RPMI8226 (cell line): ENCODE measurements around the gene KCNAB1.
A peak's percentile ranks its signal among the peaks of the same experiment; 100 is the strongest.

Experiments
- DNase-seq: peaks from one replicate; pipeline ENCODE4 v3.0.0-alpha.2; 2015

The KCNAB1 gene

GRCh38 chr3:156469456-156469855 lies 349.1 kb downstream of the KCNAB1 start:
- DNase-seq, result no peak

DNA sequence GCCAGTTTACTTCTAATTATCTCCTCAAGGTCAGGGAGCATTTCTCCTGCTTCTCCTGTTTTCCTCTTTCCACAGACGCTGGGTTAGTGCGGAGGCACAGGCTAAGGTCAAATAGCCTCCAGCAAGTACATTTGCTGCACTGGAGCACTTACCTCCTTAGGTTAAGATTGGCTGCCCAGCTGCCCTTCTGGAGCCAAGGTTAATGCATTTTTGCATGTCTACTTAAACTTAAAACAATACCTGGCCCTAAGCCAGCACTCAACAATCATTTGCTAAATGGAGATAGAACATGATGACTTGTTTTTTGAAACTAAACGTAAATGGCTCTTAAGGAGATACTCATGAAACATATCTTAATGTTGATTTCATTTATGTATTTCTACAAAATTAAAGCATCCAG lies 351.1 kb downstream of the KCNAB1 start:
- peak; percentile 30 for DNase-seq

- peak; percentile 43 for DNase-seq
Observed at GRCh38 chr3:156472150-156472549, 351.8 kb downstream of the KCNAB1 start.

- DNase-seq, result no peak
Observed at GRCh38 chr3:156472684-156473083, 352.3 kb downstream of the KCNAB1 start.

DNA sequence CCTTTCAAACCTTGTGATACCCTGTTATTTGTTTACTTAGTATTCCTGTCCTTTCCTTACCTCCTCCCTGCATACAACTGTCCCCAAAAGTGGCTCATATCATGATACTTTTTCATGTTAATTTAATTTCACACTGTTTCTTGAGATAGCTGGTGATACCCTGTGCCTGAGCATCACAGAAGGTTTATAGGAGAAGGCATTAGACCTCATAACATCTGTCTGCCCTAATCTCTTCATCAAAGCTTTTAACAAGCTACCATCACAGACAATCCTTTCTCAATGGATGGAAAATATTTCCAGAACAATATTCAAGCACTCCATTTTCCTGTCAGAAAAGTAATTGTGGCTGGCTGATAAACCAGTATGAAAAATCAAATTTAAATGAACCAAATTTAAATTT lies 353.0 kb downstream of the KCNAB1 start:
- no peak for DNase-seq

DNA sequence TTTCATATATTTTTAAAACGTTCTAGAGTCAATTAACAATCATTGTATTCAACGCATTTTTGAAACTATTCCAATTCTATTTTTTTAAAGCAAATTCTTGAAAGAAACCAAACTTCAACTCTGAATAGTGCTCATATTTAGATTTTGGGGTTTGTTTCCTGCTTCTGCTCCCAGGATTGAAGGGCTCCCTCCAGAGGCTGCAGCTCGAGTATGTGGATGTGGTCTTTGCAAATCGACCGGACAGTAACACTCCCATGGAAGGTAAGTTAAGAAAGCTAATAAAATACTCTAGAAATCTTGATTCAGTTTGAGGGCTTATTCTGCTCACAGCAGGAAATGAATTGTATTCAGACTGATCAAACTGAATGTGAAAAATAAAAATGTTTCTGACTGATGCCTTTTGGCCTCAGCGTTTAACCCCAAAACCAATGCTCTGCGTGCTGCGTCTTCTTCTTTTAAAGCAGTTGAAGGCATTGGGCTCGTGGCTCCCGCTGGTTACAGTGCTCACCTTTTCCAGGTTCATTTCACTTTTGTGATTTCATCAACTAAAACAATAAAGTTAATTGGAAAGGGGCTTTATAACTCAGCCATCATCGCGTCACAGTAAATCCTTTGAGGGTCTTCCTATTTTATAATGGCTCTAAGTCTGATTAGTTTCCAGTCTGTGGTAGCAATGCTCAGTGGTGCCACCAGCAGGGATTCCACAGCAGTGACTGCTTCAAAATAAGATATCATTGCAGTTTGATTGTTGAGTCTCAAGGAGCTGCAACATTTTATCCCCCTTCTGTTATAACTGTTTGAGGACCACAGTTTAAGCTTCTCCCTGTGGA lies 354.4 kb downstream of the KCNAB1 start:
- no peak for DNase-seq

DNA sequence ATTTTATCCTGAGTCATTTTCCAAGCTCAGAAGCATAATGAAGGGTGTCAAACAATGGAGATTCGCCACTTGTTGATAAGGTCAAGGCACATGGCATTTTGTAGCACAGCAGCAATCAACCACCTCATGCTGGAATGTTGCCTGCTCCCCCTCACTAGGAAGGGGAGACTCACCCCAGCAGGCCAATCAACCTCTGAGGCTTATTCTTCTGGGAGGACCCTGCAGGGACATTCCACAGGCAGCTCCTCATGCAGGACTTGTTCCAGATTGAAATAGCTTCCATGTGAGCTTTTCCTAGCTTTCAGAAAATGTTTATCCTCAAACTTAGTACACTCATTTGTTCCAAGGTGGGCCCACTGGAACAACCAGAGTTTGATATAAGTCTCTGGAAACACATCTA lies 356.9 kb downstream of the KCNAB1 start:
- no peak for DNase-seq

DNA sequence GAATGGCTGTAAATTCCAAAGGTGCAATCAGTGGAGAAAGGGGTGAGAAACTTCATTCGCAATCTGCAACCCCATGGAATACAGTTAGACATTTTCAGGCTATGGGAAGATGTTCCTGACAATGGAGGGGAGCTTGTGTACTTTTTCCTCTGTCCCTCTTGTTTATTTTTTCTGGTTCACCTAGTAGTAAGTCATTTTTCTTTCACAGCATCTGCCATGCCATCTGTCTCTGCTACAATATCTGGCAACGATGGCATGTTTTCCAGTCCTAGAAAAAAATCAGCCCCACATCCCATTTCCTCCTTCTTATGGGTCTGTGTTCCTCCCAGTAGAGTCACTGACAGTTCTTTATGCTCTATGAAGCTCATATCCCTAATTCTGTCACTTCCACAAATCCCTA lies 358.5 kb downstream of the KCNAB1 start:
- no peak for DNase-seq

DNA sequence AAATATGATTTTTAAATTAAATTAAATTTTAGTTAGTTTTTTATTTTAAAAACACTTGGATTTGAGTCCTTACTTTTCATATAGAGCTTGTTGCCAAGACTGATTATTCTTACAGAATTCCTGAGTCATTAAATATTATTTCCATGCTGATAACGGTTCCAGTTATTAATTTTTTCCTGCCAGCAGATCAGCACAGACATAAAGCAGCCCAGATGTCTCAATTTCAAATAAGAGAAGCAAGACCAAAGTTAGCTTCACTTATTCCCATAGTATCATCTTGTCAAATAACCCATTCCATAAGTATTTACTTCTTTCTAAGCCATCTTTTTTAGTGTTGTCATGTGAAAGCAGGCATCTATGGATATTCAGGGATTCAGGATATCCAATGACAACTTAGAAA lies 359.2 kb downstream of the KCNAB1 start:
- DNase-seq, result no peak

DNA sequence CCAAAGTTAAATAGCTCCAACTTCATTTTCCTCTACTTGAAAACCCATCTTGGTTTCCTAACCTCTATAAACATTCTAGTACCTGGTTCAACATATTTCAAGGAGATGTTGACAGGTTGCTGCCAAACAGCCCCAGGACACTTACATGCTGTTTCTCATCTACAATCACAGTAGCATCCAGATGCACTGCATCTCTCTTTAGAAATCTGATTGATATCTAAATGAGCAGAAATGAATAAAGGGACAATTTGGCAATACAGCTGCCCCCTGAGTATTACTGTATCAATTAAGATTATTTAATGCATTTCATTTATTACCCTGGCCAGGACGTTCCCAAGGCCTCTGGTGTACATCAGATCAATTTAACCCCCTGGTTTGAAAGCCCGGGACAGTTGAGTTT lies 360.6 kb downstream of the KCNAB1 start:
- DNase-seq, result no peak

DNA sequence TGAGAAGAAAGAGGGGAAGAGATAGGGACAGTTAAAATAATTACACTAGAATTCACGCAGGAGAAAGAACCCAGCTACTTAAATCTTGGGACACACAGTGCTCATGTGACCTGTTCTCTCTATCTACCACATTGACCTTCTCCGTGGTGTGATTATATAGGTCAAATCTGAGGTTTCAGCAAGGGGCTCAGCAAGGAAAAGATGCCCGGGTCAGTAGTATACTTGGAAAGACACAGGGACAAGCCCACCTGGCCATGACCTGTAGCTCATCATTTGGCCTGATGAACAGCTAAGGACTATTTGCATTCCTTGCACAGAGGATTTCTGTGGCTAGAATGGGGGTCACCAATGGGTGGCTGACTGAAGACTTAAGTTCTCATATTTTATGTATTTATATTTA lies 362.6 kb downstream of the KCNAB1 start:
- DNase-seq, result no peak

DNA sequence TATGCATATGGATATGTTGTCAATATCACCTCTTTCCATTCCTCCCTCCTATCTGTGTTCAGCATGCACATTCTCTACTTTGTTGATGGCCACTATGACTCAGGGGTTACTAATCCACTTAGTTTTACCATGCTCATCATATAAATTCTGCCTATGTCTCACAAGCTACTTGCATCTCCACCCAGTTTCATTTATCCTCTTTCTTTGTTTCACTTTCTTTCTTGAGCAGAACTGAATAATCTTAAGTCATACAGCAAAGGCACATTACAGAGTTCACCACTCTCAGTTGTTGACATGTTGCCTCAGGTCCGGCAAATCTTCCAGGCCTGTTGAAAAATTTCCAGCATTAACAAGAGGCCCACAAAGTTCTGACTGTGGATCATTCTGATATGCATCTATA lies 363.0 kb downstream of the KCNAB1 start:
- DNase-seq, result peak; percentile 86

- DNase-seq, result peak; percentile 90
Observed at GRCh38 chr3:156483961-156484787, 363.8 kb downstream of the KCNAB1 start.

DNA sequence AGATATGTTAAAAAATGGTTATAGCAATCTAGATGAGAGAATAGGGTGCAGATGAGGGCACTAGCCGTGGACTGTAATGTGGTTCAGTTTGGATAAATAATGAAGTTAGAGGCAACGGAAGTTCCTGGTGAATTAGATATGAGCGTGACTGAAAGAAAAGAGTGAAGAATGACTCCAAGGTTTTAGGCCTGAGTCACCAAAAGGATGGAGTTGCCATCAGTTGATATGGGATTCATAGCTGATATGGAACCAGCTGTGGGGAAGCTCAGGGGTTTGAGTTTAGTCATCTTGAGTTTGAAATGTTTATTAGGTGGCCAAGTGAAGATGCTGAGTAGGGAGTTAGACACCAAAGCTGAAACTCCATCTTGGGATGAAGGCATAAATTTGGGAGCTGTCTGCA lies 368.4 kb downstream of the KCNAB1 start:
- no peak for DNase-seq

DNA sequence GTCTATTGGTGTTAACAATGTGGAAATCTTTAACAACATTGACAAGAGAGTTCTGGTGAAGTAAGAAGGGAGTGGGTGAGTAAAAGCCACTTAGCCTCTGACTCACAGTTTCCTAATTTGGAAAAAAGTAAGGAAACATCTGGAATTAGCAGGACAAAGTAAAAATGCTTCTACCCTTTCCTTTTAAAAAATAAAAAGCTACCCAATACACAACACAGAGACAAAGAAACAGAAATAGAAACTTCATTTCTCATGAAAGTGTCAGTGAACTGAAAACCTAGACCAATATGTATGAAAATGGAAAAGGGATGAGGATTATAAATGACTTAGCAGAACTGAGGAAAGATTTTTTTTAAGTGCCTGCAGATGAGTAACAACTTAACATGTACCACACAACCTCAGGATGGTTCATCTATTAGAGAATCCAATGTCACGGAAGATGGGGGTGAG lies 369.1 kb downstream of the KCNAB1 start:
- no peak for DNase-seq

DNA sequence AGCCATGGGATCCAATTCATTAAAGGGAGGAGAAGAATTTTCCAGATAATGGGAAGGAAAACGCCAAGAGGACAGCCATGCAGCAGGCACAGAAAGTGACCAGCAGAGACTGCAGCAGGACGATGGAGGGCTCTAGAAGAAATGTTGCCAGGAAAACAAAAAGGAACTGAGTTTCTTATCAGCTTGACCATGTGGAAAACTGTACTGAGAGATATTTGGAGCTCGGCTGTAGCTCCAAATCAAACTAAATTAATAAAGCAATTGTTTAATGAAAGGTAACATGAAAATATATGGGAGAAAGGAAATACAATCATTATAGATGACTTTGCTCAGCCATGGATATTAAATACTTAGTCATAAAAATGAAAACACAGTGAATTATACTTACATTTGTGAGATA lies 370.8 kb downstream of the KCNAB1 start:
- no peak for DNase-seq

- DNase-seq, result no peak
Observed at GRCh38 chr3:156492801-156493261, 372.5 kb downstream of the KCNAB1 start.

GRCh38 chr3:156493887-156494286 lies 373.5 kb downstream of the KCNAB1 start:
- DNase-seq, result no peak

DNA sequence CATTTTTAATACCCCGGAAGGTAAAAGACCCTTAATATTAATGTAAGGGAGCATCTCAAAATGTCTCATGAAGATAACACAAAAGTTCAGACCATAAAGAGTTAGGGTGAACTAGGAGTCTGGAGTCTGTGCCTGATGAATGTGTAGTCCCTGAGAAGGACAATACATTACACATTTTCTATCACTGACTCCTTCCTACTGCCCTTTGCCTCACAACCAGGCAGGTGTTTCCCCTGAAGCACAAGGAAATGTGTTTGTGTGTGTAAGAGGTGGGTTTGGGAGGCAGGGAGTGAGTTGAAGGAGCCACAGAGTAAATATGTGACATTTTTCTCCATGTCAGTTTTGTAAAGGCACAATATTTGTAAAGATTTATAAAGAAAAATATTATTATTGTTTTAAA lies 375.4 kb downstream of the KCNAB1 start:
- no peak for DNase-seq

- no peak for DNase-seq
Observed at GRCh38 chr3:156497326-156497725, 376.9 kb downstream of the KCNAB1 start.

- no peak for DNase-seq
Observed at GRCh38 chr3:156498307-156498706, 377.9 kb downstream of the KCNAB1 start.

GRCh38 chr3:156507285-156507684 lies 386.9 kb downstream of the KCNAB1 start:
- no peak for DNase-seq

GRCh38 chr3:156509189-156510174 lies 389.1 kb downstream of the KCNAB1 start:
- peak; percentile 75 for DNase-seq
